GM19193 (cell line): ENCODE measurements around the gene RGS10.

ENCODE experiments used
- POLR2A ChIP-seq: IDR thresholded peaks from 4 replicates; pipeline ENCODE4 v1.6.1; 2011; ENCODE audit not compliant: insufficient read depth, insufficient read length; ENCODE audit errors: extremely low read depth

The RGS10 gene

DNA sequence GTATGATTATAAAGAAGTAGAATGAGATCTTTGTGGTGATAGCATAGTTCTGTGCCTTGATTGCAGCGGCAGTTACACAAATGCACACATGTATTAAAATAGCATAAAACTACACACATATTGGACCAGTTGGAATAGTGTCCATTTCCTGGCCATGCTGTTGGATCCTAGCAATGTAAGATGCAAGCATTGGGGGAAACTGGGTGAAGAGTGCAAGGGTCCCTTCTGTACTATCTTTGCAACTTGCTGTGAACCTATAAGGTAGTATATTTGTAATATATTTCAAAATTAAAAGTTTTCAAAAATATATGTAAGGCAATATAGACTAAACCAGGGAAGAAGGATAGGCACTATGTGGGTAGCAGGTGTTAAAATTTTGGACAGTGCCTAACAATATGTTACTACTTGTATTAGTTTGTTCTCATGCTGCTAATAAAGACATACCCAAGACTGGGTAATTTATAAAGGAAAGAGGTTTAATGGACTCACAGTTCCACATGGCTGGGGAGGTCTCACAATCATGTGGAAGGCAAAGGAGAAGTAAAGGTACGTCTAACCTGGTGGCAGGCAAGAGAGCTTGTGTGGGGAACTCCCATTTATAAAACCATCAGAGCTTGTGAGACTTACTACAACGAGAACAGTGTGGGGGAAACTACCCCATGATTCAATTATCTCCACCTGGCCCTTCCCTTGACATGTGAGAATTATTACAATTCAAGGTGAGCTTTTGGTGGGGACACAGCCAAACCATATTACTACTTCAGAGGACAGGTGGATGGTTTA is 71.4 kb downstream of the RGS10 start:
- no peak for TF ChIP-seq POLR2A

DNA sequence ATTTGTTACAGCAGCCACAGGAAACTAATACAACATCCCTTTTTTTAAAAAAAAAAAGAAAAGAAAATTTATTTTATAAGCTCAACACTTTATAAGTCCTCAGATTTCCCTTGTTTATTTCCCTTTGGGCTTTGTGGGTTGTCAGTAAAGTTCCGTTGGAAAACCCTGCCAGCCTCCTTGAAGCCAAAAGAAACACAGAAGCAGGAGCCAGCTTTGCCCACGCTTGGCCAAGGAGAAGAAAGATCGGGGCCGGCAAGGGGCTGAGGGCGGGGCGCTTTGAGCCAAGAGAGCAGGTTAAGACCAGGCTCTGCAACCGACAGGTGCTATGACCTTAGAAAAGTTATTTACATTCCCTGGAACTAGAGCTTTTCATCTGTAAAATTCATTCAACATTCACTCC is 72.7 kb downstream of the RGS10 start:
- no peak for TF ChIP-seq POLR2A

DNA sequence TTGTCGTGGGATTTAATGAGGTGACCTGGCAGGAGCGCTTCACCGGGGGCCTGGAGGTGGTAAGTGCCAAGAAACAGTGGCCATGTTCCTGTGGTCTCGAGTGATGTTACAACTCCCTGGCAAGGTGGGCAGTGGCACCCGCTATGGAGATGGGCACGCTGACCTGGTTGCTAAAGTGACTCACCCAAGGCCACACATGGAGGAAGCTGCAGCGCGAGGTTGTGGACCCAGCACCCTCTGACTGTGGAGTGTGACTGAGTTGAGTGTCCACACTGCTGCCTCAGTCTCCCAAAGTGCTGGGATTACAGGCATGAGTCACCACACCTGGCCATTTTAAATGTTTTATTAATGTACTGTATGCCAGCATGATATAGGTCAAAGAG is 73.2 kb downstream of the RGS10 start:
- no peak for TF ChIP-seq POLR2A

DNA sequence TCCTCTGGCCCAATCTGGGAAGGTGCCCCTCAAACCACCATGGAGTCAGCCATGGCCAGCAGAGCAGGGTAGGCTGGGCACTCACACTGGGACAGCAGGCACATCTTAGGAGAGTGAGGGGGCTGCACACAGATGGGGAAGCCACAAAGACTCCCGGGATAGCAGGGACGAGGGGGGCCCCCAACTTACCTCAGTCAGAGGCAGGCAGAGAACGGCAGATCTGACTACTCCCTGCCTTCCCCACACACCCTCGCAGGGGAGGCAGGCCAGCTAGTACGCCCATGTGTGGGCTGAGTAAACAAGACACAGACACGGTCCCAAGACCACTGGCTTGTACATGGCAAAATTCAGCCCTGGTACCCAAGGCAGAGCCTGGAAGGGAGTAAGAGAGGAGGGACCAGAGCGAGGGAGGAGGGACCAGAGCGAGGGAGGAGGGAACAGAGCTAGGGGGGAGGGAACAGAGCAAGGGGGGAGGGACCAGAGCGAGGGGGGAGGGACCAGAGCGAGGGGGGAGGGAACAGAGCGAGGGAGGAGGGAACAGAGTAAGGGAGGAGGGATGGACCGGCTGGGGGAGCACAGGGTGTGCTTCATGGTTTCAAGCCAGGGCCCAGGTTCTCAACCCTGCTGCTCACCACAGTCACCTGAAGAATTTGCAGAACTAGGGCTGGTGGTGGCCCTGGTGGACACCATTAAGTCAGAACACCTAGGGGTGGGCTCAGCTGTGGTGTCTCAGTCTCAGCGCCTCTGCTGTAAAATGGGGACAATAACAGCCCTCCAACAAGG is 73.8 kb downstream of the RGS10 start:
- no peak for TF ChIP-seq POLR2A

DNA sequence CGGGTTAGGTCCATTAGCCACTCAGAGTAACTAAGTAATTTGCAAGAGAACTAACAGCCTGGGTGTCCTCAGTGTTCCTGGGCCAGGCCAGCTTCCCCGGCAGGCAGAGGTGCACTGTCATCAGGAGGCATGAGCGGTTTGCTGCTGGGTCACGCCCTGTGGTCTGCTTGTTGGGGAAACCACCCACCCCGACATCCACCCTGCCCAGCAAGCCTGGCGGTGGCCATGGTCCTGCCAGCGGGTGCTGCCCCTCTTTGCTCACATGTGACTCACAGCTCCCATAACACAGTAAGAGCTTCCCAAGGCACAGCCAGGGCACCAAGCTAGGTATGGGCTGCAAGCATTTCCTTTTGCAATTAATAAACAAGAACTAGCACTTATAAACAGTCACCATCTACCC is 75.9 kb downstream of the RGS10 start:
- no peak for TF ChIP-seq POLR2A

DNA sequence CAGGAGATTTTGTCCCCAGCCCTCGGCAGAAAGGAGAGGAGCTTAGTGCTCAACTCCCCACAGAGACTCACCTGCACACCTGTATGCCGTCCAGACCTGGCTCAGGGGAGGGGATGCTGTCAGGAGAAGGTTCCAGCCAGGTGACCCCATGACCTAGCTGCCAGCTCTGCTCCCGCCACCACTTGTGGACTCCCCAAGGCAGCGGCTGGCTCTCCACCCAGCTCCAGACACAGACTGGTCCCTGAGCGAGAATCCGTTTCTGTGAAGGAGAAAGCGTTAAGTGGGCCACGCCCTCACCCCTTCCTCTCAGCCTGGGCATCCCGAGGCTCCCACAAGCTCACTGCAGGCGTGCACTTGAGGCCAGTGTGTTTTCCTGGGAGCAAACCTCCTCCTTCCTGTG is 76.4 kb downstream of the RGS10 start:
- TF ChIP-seq POLR2A: no peak

DNA sequence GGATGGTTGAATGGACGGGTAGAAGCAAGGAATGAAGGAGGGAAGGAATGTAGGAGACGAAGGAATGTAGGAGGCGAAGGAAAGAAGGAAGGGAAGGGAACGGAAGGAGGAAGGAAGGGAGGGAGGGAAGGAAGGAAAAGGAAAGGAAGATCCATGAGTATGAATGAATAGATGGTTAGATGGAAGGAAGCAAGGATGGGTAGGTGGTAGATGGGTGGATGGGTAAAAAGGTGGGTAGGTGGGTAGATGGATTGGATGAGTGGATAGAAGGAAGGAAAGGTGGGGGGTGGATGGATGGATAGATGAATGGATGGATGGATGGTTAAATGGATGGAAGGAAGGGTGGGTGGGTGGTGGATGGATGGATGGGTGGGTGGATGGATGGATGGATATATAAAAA is 77.4 kb downstream of the RGS10 start:
- TF ChIP-seq POLR2A: no peak

DNA sequence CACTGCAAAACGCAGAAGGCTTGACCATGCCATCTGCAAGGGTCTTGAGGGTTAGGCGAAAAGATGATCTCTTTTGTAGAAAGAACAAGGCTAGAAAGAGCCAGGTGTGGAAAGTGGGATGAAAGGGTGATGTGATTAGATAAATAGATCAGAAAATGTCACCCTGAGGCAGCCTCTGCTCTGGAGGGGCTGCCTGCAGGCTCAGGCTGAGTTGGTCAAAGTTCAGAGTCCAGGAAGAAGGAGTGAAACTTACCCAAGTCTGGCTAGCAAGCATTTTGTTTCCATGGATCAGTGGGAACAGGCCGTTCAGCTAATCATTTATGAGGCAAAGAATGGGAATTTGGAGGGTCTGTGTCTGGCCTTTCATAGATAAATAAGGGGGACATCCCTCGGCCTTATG is 79.7 kb downstream of the RGS10 start:
- TF ChIP-seq POLR2A: no peak

DNA sequence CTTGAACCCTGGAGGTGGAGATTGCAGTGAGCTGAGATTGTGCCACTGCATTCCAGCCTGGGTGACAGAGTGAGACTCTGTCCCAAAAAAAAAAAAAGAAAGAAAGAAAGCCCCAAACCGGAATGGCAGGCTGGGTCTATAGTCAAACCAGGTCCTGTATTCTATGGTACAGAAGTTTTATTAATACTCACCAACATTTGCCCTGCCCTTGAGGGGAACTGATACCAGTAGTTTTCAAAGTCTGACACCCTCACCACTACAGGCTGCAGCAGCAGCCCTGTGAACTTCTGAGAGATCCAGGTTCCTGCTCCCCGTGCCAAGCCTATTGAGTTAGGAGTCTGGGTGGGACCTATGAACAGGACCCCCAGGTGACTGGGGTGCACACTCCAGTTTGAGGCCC is 80.6 kb downstream of the RGS10 start:
- no peak for TF ChIP-seq POLR2A

DNA sequence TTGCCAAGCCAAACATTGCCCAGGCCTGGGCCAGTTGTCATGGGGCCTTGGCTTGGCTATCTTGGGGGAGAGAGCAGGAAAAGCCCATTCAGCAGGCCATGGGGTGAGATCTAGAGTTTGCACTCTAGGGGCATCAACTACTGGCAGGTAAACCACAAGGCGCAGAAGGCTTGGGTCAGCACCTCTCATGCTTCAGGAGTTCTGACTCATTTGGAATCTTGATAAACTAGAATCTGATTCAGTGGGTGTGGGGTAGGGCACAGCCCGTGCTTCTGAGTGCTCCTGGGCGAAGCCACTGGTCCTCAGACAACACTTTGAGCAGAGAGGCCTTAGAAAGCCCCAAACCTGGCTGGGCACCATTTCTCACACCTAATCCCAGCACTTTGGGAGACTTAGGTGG is 81.1 kb downstream of the RGS10 start:
- TF ChIP-seq POLR2A: no peak

DNA sequence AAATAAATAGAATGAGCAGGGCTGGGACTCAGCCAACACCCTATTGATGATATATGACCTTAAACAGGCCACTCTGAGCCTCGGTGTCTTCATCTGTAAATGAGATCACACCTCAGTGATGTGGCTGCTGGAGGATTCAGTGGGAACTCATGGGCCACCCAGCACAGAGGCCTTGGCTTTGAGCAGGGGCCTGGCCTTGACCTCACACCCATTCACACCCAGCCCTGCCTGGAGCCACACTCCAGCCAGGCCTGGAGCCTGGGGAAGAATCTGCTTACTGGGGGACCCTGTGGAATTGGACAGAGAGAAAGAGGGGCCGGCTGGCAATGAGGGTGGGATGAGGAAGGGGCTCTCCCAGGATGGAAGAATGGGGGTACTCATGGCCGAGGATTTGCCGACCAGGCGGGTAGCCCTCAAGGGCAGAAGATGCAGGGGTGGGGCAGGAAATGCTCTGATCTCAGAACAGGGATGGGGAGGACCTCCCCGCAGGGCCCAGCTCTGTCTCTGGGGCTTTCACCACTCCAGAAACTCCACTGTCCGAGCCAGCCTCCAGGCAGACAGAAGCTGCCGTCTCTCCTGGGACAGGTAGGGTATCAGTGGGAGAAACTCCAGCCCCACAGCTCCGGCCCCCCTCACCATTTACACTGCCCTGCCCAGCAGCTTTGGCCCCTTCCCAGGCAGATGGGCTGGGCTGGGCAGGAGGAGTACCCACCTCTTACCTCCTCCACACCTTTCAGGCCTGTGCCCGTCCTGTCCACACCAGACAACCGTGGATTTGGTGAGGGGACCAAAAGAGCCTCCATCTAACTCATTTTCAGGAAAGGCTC is 81.9 kb downstream of the RGS10 start:
- TF ChIP-seq POLR2A: no peak

DNA sequence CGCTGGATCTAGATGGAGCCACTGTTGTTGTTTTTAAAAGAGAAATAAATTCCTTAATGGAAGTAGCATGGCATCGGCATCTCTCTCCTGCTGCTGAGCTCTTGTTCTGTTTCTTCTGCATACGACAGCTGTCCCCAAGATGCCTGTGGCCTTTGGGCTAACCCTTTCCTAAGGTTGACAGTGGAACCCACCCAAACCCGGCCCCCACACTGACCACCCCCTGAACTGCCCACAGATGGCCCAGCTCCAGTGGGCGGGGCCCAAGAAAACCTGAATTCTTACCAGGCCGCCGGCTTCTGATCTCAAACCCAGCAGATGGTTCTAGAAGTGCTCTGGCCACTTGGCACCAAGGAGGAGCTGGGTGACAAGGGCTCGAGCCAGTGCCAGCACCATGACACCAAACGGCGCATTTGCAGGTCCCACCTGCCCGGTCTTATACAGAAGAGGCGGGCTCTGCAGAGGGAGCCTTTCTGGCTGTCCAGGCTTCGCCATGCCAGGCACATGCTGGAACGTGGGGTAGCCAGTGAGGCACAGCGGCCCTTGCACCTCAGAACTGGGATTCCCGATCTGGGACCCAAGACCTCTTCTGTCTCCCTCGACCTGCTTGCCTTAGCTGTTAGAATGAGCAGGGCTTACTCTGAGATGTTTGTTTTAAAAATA is 82.7 kb downstream of the RGS10 start:
- no peak for TF ChIP-seq POLR2A

DNA sequence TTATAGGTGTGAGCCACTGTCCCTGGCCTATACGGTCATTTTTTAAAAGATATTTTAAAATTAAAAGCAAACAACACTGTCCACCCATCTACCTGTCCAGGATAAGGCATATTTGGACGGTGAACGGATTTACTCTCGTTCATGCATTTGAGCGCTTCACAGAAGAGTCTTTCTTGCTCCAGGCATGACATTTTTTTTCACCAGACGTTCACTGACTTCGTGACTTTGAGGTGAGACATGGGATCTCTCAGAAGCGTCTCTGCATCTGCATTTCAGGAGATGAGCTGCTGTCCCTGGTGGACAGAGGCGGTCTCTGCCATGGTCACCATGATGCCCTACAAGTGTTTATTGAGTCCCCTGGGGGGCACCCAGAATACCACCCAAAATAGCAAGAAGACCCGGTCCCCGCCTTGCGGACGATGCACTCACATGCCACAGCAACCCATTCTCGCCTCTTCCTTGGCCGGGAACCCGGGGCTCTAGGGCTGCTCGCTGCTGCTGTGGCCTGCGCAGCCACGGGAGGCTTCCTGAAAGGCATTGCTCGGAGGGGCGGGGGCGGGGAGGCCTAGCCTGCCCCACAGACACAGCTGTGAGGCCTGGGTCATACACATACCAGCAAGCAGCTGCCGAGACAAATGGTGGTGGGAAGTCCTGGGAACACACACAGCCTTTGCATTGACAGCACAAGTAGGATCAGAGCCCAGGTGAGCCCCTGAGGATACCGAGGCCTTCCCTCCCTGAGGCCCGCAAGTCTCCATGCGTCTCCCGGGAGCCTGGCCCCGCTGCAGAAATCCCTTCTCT is 84.4 kb downstream of the RGS10 start:
- no peak for TF ChIP-seq POLR2A

DNA sequence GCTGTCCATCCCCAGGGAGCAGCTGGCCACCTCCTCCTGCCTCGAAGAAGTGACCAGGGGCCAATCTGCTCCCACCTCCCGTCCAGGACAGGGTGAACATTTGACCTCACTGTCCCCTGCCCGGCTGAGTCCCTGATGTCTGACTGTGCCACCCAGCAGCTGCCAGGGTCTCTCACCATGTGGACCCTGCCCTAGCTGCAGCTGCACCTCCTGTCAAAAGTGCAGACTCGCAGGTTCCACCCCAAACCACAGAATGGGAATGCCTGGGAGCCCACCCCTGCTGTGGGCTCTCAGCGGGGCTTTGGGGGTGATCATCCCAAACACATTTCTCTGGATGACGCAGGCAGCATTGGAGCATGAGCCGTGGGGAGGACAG is 86.1 kb downstream of the RGS10 start:
- TF ChIP-seq POLR2A: no peak
